SK-N-SH (cell line): ENCODE data around the gene GPR162. TPM values are rescaled to one million over a fixed set of nuclear protein-coding genes. Genes with fewer than 3 reads are reported as not detected.

Experiments used
- CTCF ChIA-PET: fragments of 300-600, 350-600 bp; formaldehyde crosslinking; extraction: SDS; loops from one replicate; lab custom pipeline; 2021; lab: Yijun Ruan, JAX
- POLR2A ChIA-PET: fragments of 350-600 bp; sonication (Branson Sonifier 250); formaldehyde crosslinking; extraction: SDS; loops from one replicate; lab custom pipeline; 2020; ENCODE audit warnings: antibody characterized with exemption, inconsistent platforms; lab: Yijun Ruan, JAX
- DNase-seq: peaks from one replicate; pipeline ENCODE4 v3.0.0; 2012
- H2AFZ ChIP-seq: fragments of 200-600 bp; sonication (generic); 2 replicates; pipeline ENCODE4 v1.8.1; 2016; ENCODE audit warnings: antibody characterized with exemption, mild to moderate bottlenecking, low read depth
- H3F3A ChIP-seq: fragments of 200-600 bp; sonication (generic); replicated peaks from 2 replicates; pipeline ENCODE3; 2016; ENCODE audit warnings: antibody characterized with exemption, mild to moderate bottlenecking; ENCODE audit not compliant: insufficient read depth
- H3K27ac ChIP-seq, 2 experiments: fragments of 200-500 bp in 1 of 2; fragments of 200-600 bp in 1 of 2; sonication (Bioruptor generic) in 1 of 2; sonication (generic), shearing (Covaris generic) in 1 of 2; 2 replicates each; pipeline versions ENCODE4 v1.5.1 to v1.6.1; 2014 to 2016; ENCODE audit warnings: low read depth in 2 of 2, inconsistent platforms in 1 of 2, low read length in 1 of 2, mild to moderate bottlenecking in 1 of 2, mixed read lengths in 1 of 2
- H3K27me3 ChIP-seq: fragments of 200-600 bp; sonication (generic), shearing (Covaris generic); 2 replicates; pipeline ENCODE4 v1.6.1; 2016; ENCODE audit warnings: mixed run types; ENCODE audit not compliant: insufficient read depth
- H3K36me3 ChIP-seq, 2 experiments: fragments of 200-500 bp in 1 of 2; fragments of 200-600 bp in 1 of 2; sonication (Bioruptor generic) in 1 of 2; sonication (generic) in 1 of 2; replicated peaks in 1 of 2; 2 replicates each; pipeline versions ENCODE3 to v1.5.1; 2014 to 2016; ENCODE audit warnings: low read length in 1 of 2, mild to moderate bottlenecking in 1 of 2; ENCODE audit not compliant: insufficient read depth in 2 of 2, control insufficient read depth in 1 of 2
- H3K4me1 ChIP-seq, 2 experiments: fragments of 200-500 bp in 1 of 2; fragments of 200-600 bp in 1 of 2; sonication (Bioruptor generic) in 1 of 2; sonication (generic), shearing (Covaris generic) in 1 of 2; 2 replicates each; pipeline versions ENCODE4 v1.5.1 to v1.6.1; 2014 to 2016; ENCODE audit warnings: low read depth in 1 of 2, low read length in 1 of 2, mixed run types in 1 of 2; ENCODE audit not compliant: insufficient read depth in 2 of 2, control insufficient read depth in 1 of 2
- H3K4me2 ChIP-seq: fragments of 200-600 bp; sonication (generic), shearing (Covaris generic); 2 replicates; pipeline ENCODE4 v1.6.1; 2017; ENCODE audit warnings: mixed run types
- H3K4me3 ChIP-seq, 2 experiments: fragments of 200-500 bp in 1 of 2; fragments of 200-600 bp in 1 of 2; sonication (Bioruptor generic) in 1 of 2; sonication (generic), shearing (Covaris generic) in 1 of 2; 2 replicates each; pipeline versions ENCODE4 v1.5.1 to v1.8.1; 2014 to 2016; ENCODE audit warnings: low read depth in 2 of 2, inconsistent platforms in 1 of 2, low read length in 1 of 2, mild to moderate bottlenecking in 1 of 2, mixed read lengths in 1 of 2, moderate library complexity in 1 of 2
- H3K79me2 ChIP-seq: fragments of 200-600 bp; sonication (generic); 2 replicates; pipeline ENCODE4 v1.8.1; 2017; ENCODE audit warnings: mild to moderate bottlenecking; ENCODE audit not compliant: insufficient read depth
- H3K9ac ChIP-seq: fragments of 200-600 bp; sonication (generic); 2 replicates; pipeline ENCODE4 v1.6.1; 2017; ENCODE audit warnings: mixed run types
- H3K9me2 ChIP-seq: fragments of 200-600 bp; sonication (generic); 2 replicates; pipeline ENCODE4 v1.6.1; 2017; ENCODE audit warnings: mixed run types
- H3K9me3 ChIP-seq: fragments of 200-600 bp; sonication (generic); 2 replicates; pipeline ENCODE4 v1.6.1; 2017; ENCODE audit warnings: mixed run types, mild to moderate bottlenecking, moderate library complexity
- H4K20me1 ChIP-seq: fragments of 200-600 bp; sonication (generic); 2 replicates; pipeline ENCODE4 v1.6.1; 2017; ENCODE audit warnings: mild to moderate bottlenecking, mixed run types; ENCODE audit not compliant: insufficient read depth
- CHD2 ChIP-seq: fragments of 150-350 bp; IDR thresholded peaks from 2 replicates; pipeline ENCODE4 v1.6.1; 2018; ENCODE audit warnings: low read length; ENCODE audit not compliant: partially characterized antibody
- EP300 ChIP-seq, 2 experiments: IDR thresholded peaks; 2 replicates each; pipeline versions ENCODE4 v1.4.0 to v1.6.1; 2012; ENCODE audit warnings: borderline replicate concordance in 1 of 2, low read depth in 1 of 2, low read length in 1 of 2
- EZH2phosphoT487 ChIP-seq: fragments of 200-600 bp; sonication (generic); IDR thresholded peaks from 2 replicates; pipeline ENCODE4 v1.6.1; 2017; ENCODE audit warnings: low read depth, mixed run types, mild to moderate bottlenecking, antibody characterized with exemption, moderate library complexity, borderline replicate concordance
- FOXJ3 ChIP-seq: sonication (generic); formaldehyde crosslinking; IDR thresholded peaks from 2 replicates; pipeline ENCODE4 v1.5.1; 2020; ENCODE audit warnings: mild to moderate bottlenecking, missing genetic modification reagents
- FOXM1 ChIP-seq: IDR thresholded peaks from 2 replicates; pipeline ENCODE4 v1.4.0; 2012; ENCODE audit warnings: low read depth, mild to moderate bottlenecking
- GABPA ChIP-seq: IDR thresholded peaks from 2 replicates; pipeline ENCODE4 v1.4.0; 2012; ENCODE audit warnings: low read depth, mild to moderate bottlenecking
- GATA2 ChIP-seq: sonication (generic); formaldehyde crosslinking; IDR thresholded peaks from 2 replicates; pipeline ENCODE4 v1.5.0; 2020; ENCODE audit warnings: mild to moderate bottlenecking, missing genetic modification reagents
- JUND ChIP-seq: IDR thresholded peaks from 2 replicates; pipeline ENCODE4 v1.4.0; 2012
- MXI1 ChIP-seq: IDR thresholded peaks from 2 replicates; pipeline ENCODE4 v1.6.1; 2012; ENCODE audit warnings: mild to moderate bottlenecking, low read depth, low read length, improper control_type of control experiment
- NFIC ChIP-seq: IDR thresholded peaks from 2 replicates; pipeline ENCODE4 v1.4.0; 2012; ENCODE audit warnings: borderline replicate concordance
- NRF1 ChIP-seq: IDR thresholded peaks from 2 replicates; pipeline ENCODE4 v1.6.1; 2012; ENCODE audit warnings: low read depth, mild to moderate bottlenecking, low read length
- POLR2AphosphoS5 ChIP-seq: IDR thresholded peaks from 2 replicates; pipeline ENCODE4 v1.6.1; 2012; ENCODE audit warnings: low read depth, low read length
- RCOR1 ChIP-seq: fragments of 150-350 bp; IDR thresholded peaks from 2 replicates; pipeline ENCODE4 v1.6.1; 2017; ENCODE audit warnings: antibody characterized with exemption, low read length
- SIN3A ChIP-seq: IDR thresholded peaks from 2 replicates; pipeline ENCODE4 v1.6.1; 2012; ENCODE audit warnings: low read depth, mild to moderate bottlenecking, low read length, moderate library complexity, borderline replicate concordance
- YY1 ChIP-seq: IDR thresholded peaks from 2 replicates; pipeline ENCODE4 v1.4.0; 2012; ENCODE audit warnings: low read depth, mild to moderate bottlenecking
- WGBS: methylation state at CpG from one replicate; pipeline ENCODE4 v1.1.6; 2017; ENCODE audit warnings: low lambda C conversion rate; 5-methylcytosine and 5-hydroxymethylcytosine counted together
- polyA plus RNA-seq, 3 experiments: library from polyadenylated mRNA; depleted of rRNA; stranded (reverse); fragments of >200 nt; gene quantifications; 2 replicates each; pipeline ENCODE4 v1.2.3, GENCODE V29; 2012
- TF ChIP-seq, protein P1 (sequence below): fragments of 200-600 bp; sonication (generic); IDR thresholded peaks from 2 replicates; pipeline ENCODE4 v1.6.1; 2017; ENCODE audit warnings: antibody characterized with exemption, mild to moderate bottlenecking, moderate library complexity
- TF ChIP-seq, protein P2 (sequence below): IDR thresholded peaks from 2 replicates; pipeline ENCODE4 v1.4.0; 2012; ENCODE audit warnings: low read depth, borderline replicate concordance
- TF ChIP-seq, protein P3 (sequence below): IDR thresholded peaks from 2 replicates; pipeline ENCODE4; 2012
- TF ChIP-seq, protein P4 (sequence below): IDR thresholded peaks from 2 replicates; pipeline ENCODE4 v1.4.0; 2012; ENCODE audit warnings: low read depth, borderline replicate concordance

The GPR162 gene
- polyA plus RNA-seq, 1 of the 3 experiments (the other 2 are of a cell fraction), result 18.6 TPM

DNA sequence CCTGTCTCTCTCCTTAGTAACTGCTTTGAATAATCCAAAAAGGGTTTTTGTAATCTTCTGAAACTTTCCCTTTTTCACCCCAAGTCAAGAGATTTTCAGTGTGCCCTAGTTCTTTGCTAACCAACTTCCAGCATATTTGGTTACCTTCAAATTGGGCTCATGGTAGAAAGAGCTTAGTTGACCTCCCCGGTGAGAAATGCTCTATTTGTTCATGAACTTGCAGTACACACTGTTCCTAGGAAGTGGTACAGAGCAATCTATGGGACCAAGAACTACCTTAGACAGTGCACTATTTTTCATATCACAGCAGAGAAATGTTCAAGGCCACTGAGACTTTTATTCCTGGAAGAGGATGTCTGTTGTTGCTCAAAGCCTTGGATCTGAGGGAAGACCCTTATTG is 32.0 kb downstream of the GPR162 start:
- Histone ChIP-seq H3K27me3 (no peaks in the 10 kb centered on the region), H3K9me3 (no peaks in the 10 kb centered on the region), H3K36me3 (peaks cover 23 to 49% of the 10 kb centered on the region in 2 experiments), H3K4me1 (peaks cover 7 to 17% of the 10 kb centered on the region in 2 experiments), H3F3A (peaks cover 18% of the 10 kb centered on the region), H4K20me1 (no peaks in the 10 kb centered on the region; the same call in 1 of the 2 replicates), H3K9me2 (no peaks in the 10 kb centered on the region), H2AFZ (no peak overlapping the region), H3K4me3 (peak overlapping the region; percentile 70 to 76; a peak in 3 of 4 replicates), H3K79me2 (peaks cover 57% of the 10 kb centered on the region), H3K9ac (peak overlapping the region; percentile 65), H3K27ac (peak overlapping the region; percentile 73 to 81), H3K4me2 (peak overlapping the region; percentile 96)
- no peak for DNase-seq
- 41% methylated on average over 1 of the region's 1 CpG for WGBS
- ChIA-PET POLR2A (interaction anchor here (0.6 to 3.4 kb wide), 12 partner anchors 12 to 361 kb away, joined by 3 to 57 read pairs (median 8); partner anchors contain the start of genes C12orf57, MRPL51, P3H3 and PTMS), CTCF (interaction anchor here (0.9 to 19.4 kb wide), 7 partner anchors 14 to 119 kb away, joined by 3 to 225 read pairs (median 11); partner anchors contain the start of genes MLF2, P3H3, PTMS and SPSB2)
- TF ChIP-seq YY1 (no peak), POLR2AphosphoS5 (no peak), NRF1 (no peak), JUND (no peak), EZH2phosphoT487 (no peak), MXI1 (no peak), CHD2 (no peak), NFIC (no peak), GATA2 (CRISPR knock-in tag) (no peak), FOXJ3 (CRISPR knock-in tag) (no peak), FOXM1 (no peak)
- TF ChIP-seq, protein P1, sequence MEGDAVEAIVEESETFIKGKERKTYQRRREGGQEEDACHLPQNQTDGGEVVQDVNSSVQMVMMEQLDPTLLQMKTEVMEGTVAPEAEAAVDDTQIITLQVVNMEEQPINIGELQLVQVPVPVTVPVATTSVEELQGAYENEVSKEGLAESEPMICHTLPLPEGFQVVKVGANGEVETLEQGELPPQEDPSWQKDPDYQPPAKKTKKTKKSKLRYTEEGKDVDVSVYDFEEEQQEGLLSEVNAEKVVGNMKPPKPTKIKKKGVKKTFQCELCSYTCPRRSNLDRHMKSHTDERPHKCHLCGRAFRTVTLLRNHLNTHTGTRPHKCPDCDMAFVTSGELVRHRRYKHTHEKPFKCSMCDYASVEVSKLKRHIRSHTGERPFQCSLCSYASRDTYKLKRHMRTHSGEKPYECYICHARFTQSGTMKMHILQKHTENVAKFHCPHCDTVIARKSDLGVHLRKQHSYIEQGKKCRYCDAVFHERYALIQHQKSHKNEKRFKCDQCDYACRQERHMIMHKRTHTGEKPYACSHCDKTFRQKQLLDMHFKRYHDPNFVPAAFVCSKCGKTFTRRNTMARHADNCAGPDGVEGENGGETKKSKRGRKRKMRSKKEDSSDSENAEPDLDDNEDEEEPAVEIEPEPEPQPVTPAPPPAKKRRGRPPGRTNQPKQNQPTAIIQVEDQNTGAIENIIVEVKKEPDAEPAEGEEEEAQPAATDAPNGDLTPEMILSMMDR, result no peak
- TF ChIP-seq, protein P2, sequence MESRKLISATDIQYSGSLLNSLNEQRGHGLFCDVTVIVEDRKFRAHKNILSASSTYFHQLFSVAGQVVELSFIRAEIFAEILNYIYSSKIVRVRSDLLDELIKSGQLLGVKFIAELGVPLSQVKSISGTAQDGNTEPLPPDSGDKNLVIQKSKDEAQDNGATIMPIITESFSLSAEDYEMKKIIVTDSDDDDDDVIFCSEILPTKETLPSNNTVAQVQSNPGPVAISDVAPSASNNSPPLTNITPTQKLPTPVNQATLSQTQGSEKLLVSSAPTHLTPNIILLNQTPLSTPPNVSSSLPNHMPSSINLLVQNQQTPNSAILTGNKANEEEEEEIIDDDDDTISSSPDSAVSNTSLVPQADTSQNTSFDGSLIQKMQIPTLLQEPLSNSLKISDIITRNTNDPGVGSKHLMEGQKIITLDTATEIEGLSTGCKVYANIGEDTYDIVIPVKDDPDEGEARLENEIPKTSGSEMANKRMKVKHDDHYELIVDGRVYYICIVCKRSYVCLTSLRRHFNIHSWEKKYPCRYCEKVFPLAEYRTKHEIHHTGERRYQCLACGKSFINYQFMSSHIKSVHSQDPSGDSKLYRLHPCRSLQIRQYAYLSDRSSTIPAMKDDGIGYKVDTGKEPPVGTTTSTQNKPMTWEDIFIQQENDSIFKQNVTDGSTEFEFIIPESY, result no peak

DNA sequence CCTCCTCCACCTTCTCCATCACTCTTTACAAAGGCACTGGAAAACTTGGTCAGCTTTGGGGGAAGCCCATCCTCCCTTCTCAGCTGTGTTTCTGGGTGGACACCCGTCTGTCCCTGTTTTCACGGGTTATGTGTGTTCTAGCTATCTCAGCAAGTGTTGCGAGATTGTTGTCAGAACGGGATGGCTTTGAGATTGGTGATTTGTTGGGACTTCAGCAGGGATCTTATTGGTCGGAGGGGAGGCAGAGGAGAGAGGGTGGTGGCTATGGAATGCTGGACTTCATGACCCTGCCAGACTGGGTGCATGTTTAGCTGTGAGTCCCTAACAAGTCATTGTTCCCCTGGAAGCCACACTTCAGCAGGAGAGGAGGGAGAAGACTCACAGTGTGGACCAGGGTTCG is 32.4 kb downstream of the GPR162 start:
- Histone ChIP-seq H3K4me3 (peak overlapping the region in 1 of 2 experiments; percentile 70; a peak in 1 of 4 replicates), H3K9ac (peak overlapping the region; percentile 65; the same call in 1 of the 2 replicates), H4K20me1 (no peaks in the 10 kb centered on the region; the same call in 1 of the 2 replicates), H3K4me2 (peak overlapping the region; percentile 96), H3K27ac (peak overlapping the region in 1 of 2 experiments; percentile 81; a peak in 2 of 4 replicates), H3K9me2 (no peaks in the 10 kb centered on the region), H3K9me3 (no peaks in the 10 kb centered on the region), H3K36me3 (peaks cover 23 to 48% of the 10 kb centered on the region in 2 experiments), H3K79me2 (peaks cover 53% of the 10 kb centered on the region), H3K4me1 (peaks cover 7 to 17% of the 10 kb centered on the region in 2 experiments), H3F3A (peaks cover 18% of the 10 kb centered on the region), H3K27me3 (no peaks in the 10 kb centered on the region), H2AFZ (no peak overlapping the region)
- POLR2A ChIA-PET, result interaction anchor here (0.6 to 3.4 kb wide), 2 partner anchors 15 to 137 kb away, joined by 3 to 19 read pairs; no protein-coding TSS in a partner anchor
- CTCF ChIA-PET, result interaction anchor here (1.8 to 19.4 kb wide), 5 partner anchors 14 to 101 kb away, joined by 5 to 225 read pairs (median 19); partner anchors contain the start of genes MLF2, P3H3, PTMS and SPSB2
- 86% methylated on average over 6 of the region's 6 CpGs for WGBS
- DNase-seq, result no peak
- TF ChIP-seq JUND (no peak), GATA2 (CRISPR knock-in tag) (no peak), SIN3A (no peak), GABPA (no peak), FOXJ3 (CRISPR knock-in tag) (no peak), RCOR1 (no peak), EP300 (IDR thresholded peaks at IDR 0.05; ENCODE audit: borderline replicate concordance in 1 of 2, low read depth in 1 of 2, low read length in 1 of 2) (no peak)
- TF ChIP-seq, protein P3, sequence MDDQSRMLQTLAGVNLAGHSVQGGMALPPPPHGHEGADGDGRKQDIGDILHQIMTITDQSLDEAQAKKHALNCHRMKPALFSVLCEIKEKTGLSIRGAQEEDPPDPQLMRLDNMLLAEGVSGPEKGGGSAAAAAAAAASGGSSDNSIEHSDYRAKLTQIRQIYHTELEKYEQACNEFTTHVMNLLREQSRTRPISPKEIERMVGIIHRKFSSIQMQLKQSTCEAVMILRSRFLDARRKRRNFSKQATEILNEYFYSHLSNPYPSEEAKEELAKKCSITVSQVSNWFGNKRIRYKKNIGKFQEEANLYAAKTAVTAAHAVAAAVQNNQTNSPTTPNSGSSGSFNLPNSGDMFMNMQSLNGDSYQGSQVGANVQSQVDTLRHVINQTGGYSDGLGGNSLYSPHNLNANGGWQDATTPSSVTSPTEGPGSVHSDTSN, result no peak
- TF ChIP-seq, protein P4, sequence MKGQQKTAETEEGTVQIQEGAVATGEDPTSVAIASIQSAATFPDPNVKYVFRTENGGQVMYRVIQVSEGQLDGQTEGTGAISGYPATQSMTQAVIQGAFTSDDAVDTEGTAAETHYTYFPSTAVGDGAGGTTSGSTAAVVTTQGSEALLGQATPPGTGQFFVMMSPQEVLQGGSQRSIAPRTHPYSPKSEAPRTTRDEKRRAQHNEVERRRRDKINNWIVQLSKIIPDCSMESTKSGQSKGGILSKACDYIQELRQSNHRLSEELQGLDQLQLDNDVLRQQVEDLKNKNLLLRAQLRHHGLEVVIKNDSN, result no peak
